NB4 (cell line): ENCODE results near the gene RAB33B.
"Not testable (repeated sequence)": the region's sequence is repeated elsewhere in the genome, so short reads cannot be mapped to it uniquely, and the experiment has no call there.

ENCODE experiments used
- DNase-seq: peaks from one replicate; pipeline ENCODE4 v3.0.0; 2010; ENCODE audit warnings: low read depth
- H3K4me3 ChIP-seq: one replicate; pipeline ENCODE4 v1.5.1; 2011; ENCODE audit warnings: mild to moderate bottlenecking, low read depth, low read length, moderate library complexity
- MYC ChIP-seq: IDR thresholded peaks from 2 replicates; pipeline ENCODE4 v1.6.1; 2011; ENCODE audit warnings: low read depth, low read length
- POLR2A ChIP-seq: IDR thresholded peaks from 2 replicates; pipeline ENCODE4 v1.6.1; 2011; ENCODE audit warnings: mild to moderate bottlenecking; ENCODE audit not compliant: insufficient read length; ENCODE audit errors: extremely low read depth
- TF ChIP-seq, protein P1 (sequence below): IDR thresholded peaks from one replicate; pipeline ENCODE4 v1.5.1; 2012; ENCODE audit warnings: low read depth, low read length
- TF ChIP-seq, protein P2 (sequence below): IDR thresholded peaks from 2 replicates; pipeline ENCODE4 v1.6.1; 2011; ENCODE audit warnings: low read depth, low read length

Gene RAB33B

DNA sequence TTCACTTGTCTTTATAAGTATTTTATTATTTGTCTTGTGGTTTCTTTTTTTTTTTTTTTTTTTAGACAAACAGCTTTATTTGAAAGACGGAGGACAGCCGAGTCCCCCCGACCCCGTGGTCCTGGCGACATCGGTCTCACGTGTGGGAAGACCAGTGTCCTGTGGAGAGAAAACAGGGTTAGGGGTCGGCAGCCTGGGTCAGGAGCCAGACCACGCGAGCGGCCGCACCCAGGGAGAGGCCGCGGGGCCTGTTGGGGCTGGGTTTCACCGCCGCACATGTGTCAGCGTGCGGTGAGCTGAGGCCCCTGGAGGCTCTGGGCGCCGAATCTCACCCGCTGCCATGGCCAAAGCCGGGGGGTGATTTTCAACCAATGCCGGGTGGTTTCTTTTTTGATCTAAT is 17.8 kb upstream of the RAB33B start:
- no peak overlapping the region for H3K4me3 ChIP-seq
- DNase-seq, result no peak

DNA sequence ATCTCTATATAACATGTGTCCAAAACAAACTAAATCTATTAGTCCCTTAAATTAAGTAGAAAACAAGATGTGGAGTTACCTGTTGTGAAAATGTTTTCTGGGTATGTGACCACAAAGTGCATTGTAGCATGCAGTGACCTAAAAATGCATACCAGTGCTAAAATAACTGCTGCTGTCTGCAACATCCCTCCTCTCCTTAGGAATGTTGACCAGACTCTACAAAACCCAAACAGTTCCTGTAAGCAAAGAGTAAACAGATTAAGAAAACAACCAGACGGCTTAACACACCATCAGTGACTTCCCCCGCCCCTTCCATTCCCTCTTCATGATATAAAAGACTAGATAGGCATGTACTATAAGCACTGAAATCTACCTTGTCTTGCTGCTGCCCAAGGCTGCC is 15.8 kb upstream of the RAB33B start:
- DNase-seq, result no peak
- TF ChIP-seq POLR2A (no peak), MYC (no peak)
- TF ChIP-seq, protein P1, sequence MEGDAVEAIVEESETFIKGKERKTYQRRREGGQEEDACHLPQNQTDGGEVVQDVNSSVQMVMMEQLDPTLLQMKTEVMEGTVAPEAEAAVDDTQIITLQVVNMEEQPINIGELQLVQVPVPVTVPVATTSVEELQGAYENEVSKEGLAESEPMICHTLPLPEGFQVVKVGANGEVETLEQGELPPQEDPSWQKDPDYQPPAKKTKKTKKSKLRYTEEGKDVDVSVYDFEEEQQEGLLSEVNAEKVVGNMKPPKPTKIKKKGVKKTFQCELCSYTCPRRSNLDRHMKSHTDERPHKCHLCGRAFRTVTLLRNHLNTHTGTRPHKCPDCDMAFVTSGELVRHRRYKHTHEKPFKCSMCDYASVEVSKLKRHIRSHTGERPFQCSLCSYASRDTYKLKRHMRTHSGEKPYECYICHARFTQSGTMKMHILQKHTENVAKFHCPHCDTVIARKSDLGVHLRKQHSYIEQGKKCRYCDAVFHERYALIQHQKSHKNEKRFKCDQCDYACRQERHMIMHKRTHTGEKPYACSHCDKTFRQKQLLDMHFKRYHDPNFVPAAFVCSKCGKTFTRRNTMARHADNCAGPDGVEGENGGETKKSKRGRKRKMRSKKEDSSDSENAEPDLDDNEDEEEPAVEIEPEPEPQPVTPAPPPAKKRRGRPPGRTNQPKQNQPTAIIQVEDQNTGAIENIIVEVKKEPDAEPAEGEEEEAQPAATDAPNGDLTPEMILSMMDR, result no peak
- TF ChIP-seq, protein P2, sequence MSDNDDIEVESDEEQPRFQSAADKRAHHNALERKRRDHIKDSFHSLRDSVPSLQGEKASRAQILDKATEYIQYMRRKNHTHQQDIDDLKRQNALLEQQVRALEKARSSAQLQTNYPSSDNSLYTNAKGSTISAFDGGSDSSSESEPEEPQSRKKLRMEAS, result no peak
- H3K4me3 ChIP-seq, result no peak overlapping the region

More for the DNA sequence above, 17.8 kb upstream of the RAB33B start:
- TF ChIP-seq MYC, result no peak
- TF ChIP-seq POLR2A, result no peak
- TF ChIP-seq, protein P2, result no peak
- TF ChIP-seq, protein P1, result no peak

DNA sequence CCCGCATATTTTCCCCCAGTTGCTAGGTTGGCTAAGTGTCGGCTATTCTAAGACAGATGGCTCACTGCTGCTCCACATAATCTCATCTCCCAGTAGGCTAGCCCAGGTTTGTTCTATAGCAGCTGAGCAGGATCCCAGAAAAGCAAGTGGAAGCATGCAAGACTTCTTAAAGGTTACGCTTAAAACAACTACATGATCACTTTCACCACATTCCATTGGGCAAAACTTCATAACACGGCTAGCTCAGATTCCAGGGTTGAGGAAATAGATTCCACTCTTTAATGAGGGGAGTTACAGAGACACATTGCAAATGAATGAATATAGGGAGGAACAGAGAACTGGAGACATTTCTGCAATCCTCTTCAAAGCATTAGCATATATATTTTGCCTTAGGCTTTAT is 12.9 kb upstream of the RAB33B start:
- DNase-seq, result no peak
- no peak for TF ChIP-seq MYC
- TF ChIP-seq, protein P1, result no peak
- TF ChIP-seq, protein P2, result no peak
- no peak for TF ChIP-seq POLR2A
- no peak overlapping the region for H3K4me3 ChIP-seq

DNA sequence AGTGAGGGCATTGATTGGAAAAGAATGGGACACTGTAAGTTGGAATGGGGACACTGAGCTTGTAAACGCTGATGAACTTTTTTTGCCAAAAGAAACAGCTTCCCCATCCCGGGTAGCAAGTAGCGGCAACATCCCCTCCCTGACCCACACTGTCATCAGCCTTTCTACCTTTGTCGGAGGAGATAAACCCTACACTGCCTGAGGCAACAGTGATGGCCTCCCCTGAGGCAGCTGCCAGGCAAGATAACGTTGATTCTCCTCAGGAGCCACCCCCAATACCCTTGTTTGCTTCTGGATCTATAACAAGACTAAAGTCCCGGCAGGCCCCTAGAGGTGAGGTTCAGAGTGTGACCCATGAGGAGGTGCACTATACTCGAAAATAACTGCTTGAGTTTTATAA is 10.3 kb upstream of the RAB33B start:
- H3K4me3 ChIP-seq, result no peak overlapping the region
- TF ChIP-seq MYC (no peak), POLR2A (no peak)
- TF ChIP-seq, protein P1, result no peak
- TF ChIP-seq, protein P2, result no peak
- no peak for DNase-seq

DNA sequence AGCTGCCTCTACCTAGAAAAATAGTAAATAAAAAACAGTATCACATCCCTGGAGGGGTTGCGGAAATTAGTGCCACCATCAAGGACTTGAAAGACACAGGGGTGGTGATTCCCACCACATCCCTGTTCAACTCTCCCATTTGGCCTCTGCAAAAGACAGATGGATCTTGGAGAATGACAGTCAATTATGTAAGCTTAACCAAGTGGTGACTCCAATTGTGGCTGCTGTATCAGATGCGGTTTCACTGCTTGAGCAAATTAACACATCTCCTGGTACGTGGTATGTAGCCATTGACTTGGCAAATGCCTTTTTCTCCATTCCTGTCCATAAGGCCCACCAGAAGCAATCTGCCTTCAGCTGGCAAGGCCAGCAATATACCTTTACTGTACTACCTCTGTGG is 9.0 kb upstream of the RAB33B start:
- H3K4me3 ChIP-seq, DNase-seq: not testable (repeated sequence)

DNA sequence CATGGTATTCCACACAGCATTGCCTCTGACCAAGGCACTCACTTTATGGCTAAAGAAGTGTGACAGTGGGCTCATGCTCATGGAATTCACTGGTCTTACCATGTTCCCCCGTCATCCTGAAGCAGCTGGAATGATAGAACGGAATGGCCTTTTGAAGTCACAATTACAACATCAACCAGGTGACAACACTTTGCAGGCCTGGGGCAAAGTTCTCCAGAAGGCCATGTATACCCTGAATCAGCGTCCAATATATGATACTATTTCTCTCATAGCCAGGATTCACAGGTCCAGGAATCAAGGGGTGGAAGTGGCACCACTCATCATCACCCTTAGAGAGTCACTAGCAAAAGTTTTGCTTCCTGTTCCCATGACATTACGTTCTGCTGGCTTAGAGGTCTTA is 6.8 kb upstream of the RAB33B start:
- not testable (repeated sequence) for DNase-seq, H3K4me3 ChIP-seq

DNA sequence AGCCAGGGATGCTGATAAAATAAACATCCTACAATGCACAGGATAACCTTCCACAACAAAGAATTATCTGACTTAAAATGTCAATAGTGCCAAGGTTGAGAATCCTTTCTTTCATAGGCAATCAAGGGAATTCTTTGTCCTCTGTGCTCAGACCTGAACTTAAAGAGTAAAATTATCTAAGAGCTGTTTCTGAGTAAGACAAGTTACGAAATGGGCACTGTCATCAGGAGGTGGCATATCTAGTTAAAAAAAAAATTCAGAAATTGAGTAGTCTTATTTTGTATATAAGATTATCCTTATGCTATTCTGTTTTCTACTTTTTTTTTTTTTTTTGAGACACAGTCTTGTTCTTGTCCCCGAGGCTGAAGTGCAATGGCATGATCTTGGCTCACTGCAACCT is 3.3 kb upstream of the RAB33B start:
- TF ChIP-seq MYC (no peak), POLR2A (no peak)
- TF ChIP-seq, protein P2, result no peak
- TF ChIP-seq, protein P1, result no peak
- H3K4me3 ChIP-seq, result no peak overlapping the region
- DNase-seq, result no peak
